Spleen (tissue), 7 donors: Measurements from ENCODE around the gene LMAN1.

Source experiments
- POLR2A ChIP-seq, 3 donors: fragments of 450-650 bp; IDR thresholded peaks; one replicate each; pipeline ENCODE4 v1.5.1; 2017; ENCODE audit warnings: antibody characterized with exemption in 3 of 3, mild to moderate bottlenecking in 1 of 3
- POLR2AphosphoS5 ChIP-seq, 3 donors: sonication (generic); formaldehyde crosslinking; IDR thresholded peaks; one replicate each; pipeline ENCODE4 v1.5.1; 2017; ENCODE audit warnings: antibody characterized with exemption in 3 of 3
- TF ChIP-seq, protein P1 (sequence below), 11 experiments: fragments of 200-600 bp in 7 of 11; fragments of 450-650 bp in 4 of 11; sonication (generic) in 4 of 11; IDR thresholded peaks in 8 of 11; conservative IDR thresholded peaks in 3 of 11; 1 replicate in 7 of 11; 2 replicates in 4 of 11; pipeline versions ENCODE4 v1.4.0 to v1.8.0; 2016 to 2021; ENCODE audit warnings: antibody characterized with exemption in 11 of 11, inconsistent platforms in 4 of 11, mild to moderate bottlenecking in 1 of 11
- donor health status: DM: no; HTN: no; CAD: no; lungs with moderate emphysema.
- donor health status: DM: no; HTN: no; CAD: no.
- donor health status: DM: no; HTN: no; CAD: no.

GRCh38 chr18:59324623-59324971 lies 34.5 kb downstream of the LMAN1 start:
- TF ChIP-seq, protein P1, sequence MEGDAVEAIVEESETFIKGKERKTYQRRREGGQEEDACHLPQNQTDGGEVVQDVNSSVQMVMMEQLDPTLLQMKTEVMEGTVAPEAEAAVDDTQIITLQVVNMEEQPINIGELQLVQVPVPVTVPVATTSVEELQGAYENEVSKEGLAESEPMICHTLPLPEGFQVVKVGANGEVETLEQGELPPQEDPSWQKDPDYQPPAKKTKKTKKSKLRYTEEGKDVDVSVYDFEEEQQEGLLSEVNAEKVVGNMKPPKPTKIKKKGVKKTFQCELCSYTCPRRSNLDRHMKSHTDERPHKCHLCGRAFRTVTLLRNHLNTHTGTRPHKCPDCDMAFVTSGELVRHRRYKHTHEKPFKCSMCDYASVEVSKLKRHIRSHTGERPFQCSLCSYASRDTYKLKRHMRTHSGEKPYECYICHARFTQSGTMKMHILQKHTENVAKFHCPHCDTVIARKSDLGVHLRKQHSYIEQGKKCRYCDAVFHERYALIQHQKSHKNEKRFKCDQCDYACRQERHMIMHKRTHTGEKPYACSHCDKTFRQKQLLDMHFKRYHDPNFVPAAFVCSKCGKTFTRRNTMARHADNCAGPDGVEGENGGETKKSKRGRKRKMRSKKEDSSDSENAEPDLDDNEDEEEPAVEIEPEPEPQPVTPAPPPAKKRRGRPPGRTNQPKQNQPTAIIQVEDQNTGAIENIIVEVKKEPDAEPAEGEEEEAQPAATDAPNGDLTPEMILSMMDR (IDR thresholded peaks at IDR 0.05 in 8 of 11, conservative IDR thresholded peaks at IDR 0.05 in 3 of 11): no peak
- TF ChIP-seq POLR2A (IDR thresholded peaks at IDR 0.05) (no peak), POLR2AphosphoS5 (IDR thresholded peaks at IDR 0.05) (no peak)
